HEK293 (cell line): ENCODE measurements around the gene PRSS8.

Experiments used
- HOXC10 ChIP-seq: sonication (generic); formaldehyde crosslinking; IDR thresholded peaks from 2 replicates; pipeline ENCODE4 v1.8.1; 2023; ENCODE audit warnings: mild to moderate bottlenecking, missing genetic modification reagents
- PRDM1 ChIP-seq: fragments of 450-650 bp; formaldehyde crosslinking; IDR thresholded peaks from 2 replicates; pipeline ENCODE4; 2016; ENCODE audit warnings: missing biosample characterization, missing genetic modification characterization
- PRDM6 ChIP-seq: fragments of 450-650 bp; formaldehyde crosslinking; IDR thresholded peaks from 2 replicates; pipeline ENCODE4 v1.5.1; 2017; ENCODE audit warnings: missing biosample characterization, missing genetic modification characterization
- REPIN1 ChIP-seq: fragments of 450-650 bp; formaldehyde crosslinking; IDR thresholded peaks from 2 replicates; pipeline ENCODE4 v1.5.1; 2017; ENCODE audit warnings: missing biosample characterization, missing genetic modification characterization, low read depth
- SP2 ChIP-seq: fragments of 450-650 bp; formaldehyde crosslinking; IDR thresholded peaks from 2 replicates; pipeline ENCODE4 v1.5.1; 2016; ENCODE audit warnings: missing biosample characterization, missing genetic modification characterization
- SP7 ChIP-seq: fragments of 450-650 bp; formaldehyde crosslinking; IDR thresholded peaks from 2 replicates; pipeline ENCODE4 v1.5.1; 2016; ENCODE audit warnings: missing biosample characterization, missing genetic modification characterization
- WT1 ChIP-seq: fragments of 450-650 bp; formaldehyde crosslinking; IDR thresholded peaks from 2 replicates; pipeline ENCODE4 v1.5.1; 2016; ENCODE audit warnings: missing biosample characterization, missing genetic modification characterization
- ZNF10 ChIP-seq: fragments of 450-650 bp; formaldehyde crosslinking; IDR thresholded peaks from 2 replicates; pipeline ENCODE4 v1.5.1; 2017; ENCODE audit warnings: missing biosample characterization, missing genetic modification characterization
- ZNF146 ChIP-seq: fragments of 450-650 bp; formaldehyde crosslinking; IDR thresholded peaks from 2 replicates; pipeline ENCODE4 v1.5.1; 2016; ENCODE audit warnings: missing biosample characterization, missing genetic modification characterization
- ZNF18 ChIP-seq: fragments of 450-650 bp; formaldehyde crosslinking; IDR thresholded peaks from 2 replicates; pipeline ENCODE4 v1.5.1; 2016; ENCODE audit warnings: missing biosample characterization, missing genetic modification characterization
- ZNF19 ChIP-seq: fragments of 450-650 bp; formaldehyde crosslinking; IDR thresholded peaks from 2 replicates; pipeline ENCODE4; 2016; ENCODE audit warnings: missing biosample characterization, missing genetic modification characterization, low read depth
- ZNF292 ChIP-seq: fragments of 450-650 bp; formaldehyde crosslinking; IDR thresholded peaks from 2 replicates; pipeline ENCODE4 v1.5.1; 2016; ENCODE audit warnings: low read depth, missing biosample characterization, missing genetic modification characterization, borderline replicate concordance
- ZNF404 ChIP-seq: fragments of 450-650 bp; formaldehyde crosslinking; IDR thresholded peaks from 2 replicates; pipeline ENCODE4 v1.5.1; 2017; ENCODE audit warnings: missing biosample characterization, missing genetic modification characterization
- ZNF423 ChIP-seq: fragments of 450-650 bp; formaldehyde crosslinking; IDR thresholded peaks from 2 replicates; pipeline ENCODE4 v1.5.1; 2016; ENCODE audit warnings: missing biosample characterization, missing genetic modification characterization
- ZNF426 ChIP-seq: fragments of 450-650 bp; formaldehyde crosslinking; IDR thresholded peaks from 2 replicates; pipeline ENCODE4 v1.5.1; 2017; ENCODE audit warnings: missing biosample characterization, missing genetic modification characterization, mild to moderate bottlenecking, inconsistent platforms, moderate library complexity
- ZNF488 ChIP-seq: fragments of 450-650 bp; formaldehyde crosslinking; IDR thresholded peaks from 2 replicates; pipeline ENCODE4 v1.5.1; 2016; ENCODE audit warnings: missing biosample characterization, missing genetic modification characterization
- ZNF510 ChIP-seq: fragments of 450-650 bp; formaldehyde crosslinking; IDR thresholded peaks from 2 replicates; pipeline ENCODE4 v1.5.1; 2018; ENCODE audit warnings: mild to moderate bottlenecking, missing genetic modification characterization, missing biosample characterization; ENCODE audit not compliant: insufficient replicate concordance
- ZNF600 ChIP-seq: fragments of 450-650 bp; formaldehyde crosslinking; IDR thresholded peaks from 2 replicates; pipeline ENCODE4 v1.5.1; 2016; ENCODE audit warnings: missing biosample characterization, missing genetic modification characterization
- ZNF610 ChIP-seq: fragments of 450-650 bp; formaldehyde crosslinking; IDR thresholded peaks from 2 replicates; pipeline ENCODE4 v1.5.1; 2016; ENCODE audit warnings: missing biosample characterization, missing genetic modification characterization, borderline replicate concordance
- ZNF654 ChIP-seq: fragments of 450-650 bp; formaldehyde crosslinking; IDR thresholded peaks from 2 replicates; pipeline ENCODE4 v1.5.1; 2016; ENCODE audit warnings: low read depth, missing biosample characterization, missing genetic modification characterization
- ZNF768 ChIP-seq: fragments of 450-650 bp; formaldehyde crosslinking; IDR thresholded peaks from 2 replicates; pipeline ENCODE4 v1.5.1; 2018; ENCODE audit warnings: missing biosample characterization, mild to moderate bottlenecking, missing genetic modification characterization
- ZNF843 ChIP-seq: fragments of 450-650 bp; formaldehyde crosslinking; IDR thresholded peaks from 2 replicates; pipeline ENCODE4 v1.5.1; 2016; ENCODE audit warnings: missing biosample characterization, missing genetic modification characterization
- TF ChIP-seq, protein P1 (sequence below): fragments of 450-650 bp; formaldehyde crosslinking; IDR thresholded peaks from 2 replicates; pipeline ENCODE4; 2016; ENCODE audit warnings: missing biosample characterization, missing genetic modification characterization
- TF ChIP-seq, protein P2 (sequence below): fragments of 450-650 bp; formaldehyde crosslinking; IDR thresholded peaks from 2 replicates; pipeline ENCODE4 v1.5.1; 2017; ENCODE audit warnings: missing biosample characterization, mild to moderate bottlenecking, missing genetic modification characterization, moderate library complexity
- TF ChIP-seq, protein P3 (sequence below): fragments of 450-650 bp; formaldehyde crosslinking; IDR thresholded peaks from 2 replicates; pipeline ENCODE4 v1.5.1; 2016; ENCODE audit warnings: missing biosample characterization, missing genetic modification characterization

PRSS8 gene

DNA sequence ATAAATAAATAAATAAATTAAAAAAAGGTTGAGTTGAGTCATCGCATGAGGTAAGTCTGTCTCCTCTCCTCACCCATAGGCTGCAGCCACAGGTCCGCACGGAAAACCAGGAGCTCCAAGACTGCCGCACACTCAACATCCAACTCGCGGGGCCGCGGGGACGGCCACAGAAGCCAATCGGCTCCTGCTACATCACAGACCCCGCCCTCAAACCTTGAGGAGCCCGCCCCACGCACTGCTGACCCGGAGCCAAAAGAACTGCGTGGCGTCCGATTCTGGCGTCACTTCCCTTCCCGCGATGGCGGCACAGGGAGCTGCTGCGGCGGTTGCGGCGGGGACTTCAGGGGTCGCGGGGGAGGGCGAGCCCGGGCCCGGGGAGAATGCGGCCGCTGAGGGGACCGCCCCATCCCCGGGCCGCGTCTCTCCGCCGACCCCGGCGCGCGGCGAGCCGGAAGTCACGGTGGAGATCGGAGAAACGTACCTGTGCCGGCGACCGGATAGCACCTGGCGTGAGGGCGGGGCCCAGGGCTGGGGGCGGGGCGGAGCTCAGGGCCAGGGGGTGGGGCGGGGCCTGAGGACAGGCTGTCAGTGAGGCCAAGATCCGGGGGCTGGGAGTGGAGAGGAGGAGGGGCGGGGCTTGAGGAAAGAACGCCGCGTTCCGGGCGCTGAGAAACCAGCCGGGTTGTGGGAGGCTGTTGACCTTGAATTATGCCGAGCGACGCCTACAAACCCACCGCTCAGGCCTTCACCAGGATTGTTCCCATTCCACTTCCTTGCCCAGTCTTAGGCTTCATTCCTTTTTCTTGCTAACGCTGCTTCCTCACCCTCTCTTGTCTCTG, 17.9 kb downstream of the PRSS8 start, which contains the start of gene KAT8 (continued):
- TF ChIP-seq, protein P1, sequence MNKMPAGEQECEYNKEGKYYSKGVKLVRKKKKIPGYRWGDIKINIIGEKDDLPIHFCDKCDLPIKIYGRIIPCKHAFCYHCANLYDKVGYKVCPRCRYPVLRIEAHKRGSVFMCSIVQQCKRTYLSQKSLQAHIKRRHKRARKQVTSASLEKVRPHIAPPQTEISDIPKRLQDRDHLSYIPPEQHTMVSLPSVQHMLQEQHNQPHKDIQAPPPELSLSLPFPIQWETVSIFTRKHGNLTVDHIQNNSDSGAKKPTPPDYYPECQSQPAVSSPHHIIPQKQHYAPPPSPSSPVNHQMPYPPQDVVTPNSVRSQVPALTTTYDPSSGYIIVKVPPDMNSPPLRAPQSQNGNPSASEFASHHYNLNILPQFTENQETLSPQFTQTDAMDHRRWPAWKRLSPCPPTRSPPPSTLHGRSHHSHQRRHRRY: no peak
- TF ChIP-seq ZNF654 (peak; percentile 37), ZNF404 (tag by site-specific recombination) (peak; percentile 62; the same call in 1 of the 2 replicates), ZNF426 (peak; percentile 91), ZNF18 (tag by site-specific recombination) (peak; percentile 52; the same call in 1 of the 2 replicates), PRDM1 (tag by site-specific recombination) (no peak), ZNF600 (tag by site-specific recombination) (no peak), ZNF423 (tag by site-specific recombination) (no peak), WT1 (tag by site-specific recombination) (no peak), ZNF768 (tag by site-specific recombination) (no peak), HOXC10 (CRISPR knock-in tag) (no peak), ZNF10 (no peak), ZNF843 (tag by site-specific recombination) (no peak), ZNF488 (tag by site-specific recombination) (no peak), PRDM6 (no peak), ZNF146 (no peak), ZNF19 (tag by site-specific recombination) (no peak; the same call in 1 of the 2 replicates), ZNF292 (tag by site-specific recombination) (0 out of 2 replicates have a peak, but pooled peaks have one; percentile 14), SP2 (tag by site-specific recombination) (peak; percentile 93), SP7 (tag by site-specific recombination) (no peak), REPIN1 (no peak), ZNF610 (tag by site-specific recombination) (no peak), ZNF510 (tag by site-specific recombination) (peak; percentile 74)
- TF ChIP-seq, protein P2, sequence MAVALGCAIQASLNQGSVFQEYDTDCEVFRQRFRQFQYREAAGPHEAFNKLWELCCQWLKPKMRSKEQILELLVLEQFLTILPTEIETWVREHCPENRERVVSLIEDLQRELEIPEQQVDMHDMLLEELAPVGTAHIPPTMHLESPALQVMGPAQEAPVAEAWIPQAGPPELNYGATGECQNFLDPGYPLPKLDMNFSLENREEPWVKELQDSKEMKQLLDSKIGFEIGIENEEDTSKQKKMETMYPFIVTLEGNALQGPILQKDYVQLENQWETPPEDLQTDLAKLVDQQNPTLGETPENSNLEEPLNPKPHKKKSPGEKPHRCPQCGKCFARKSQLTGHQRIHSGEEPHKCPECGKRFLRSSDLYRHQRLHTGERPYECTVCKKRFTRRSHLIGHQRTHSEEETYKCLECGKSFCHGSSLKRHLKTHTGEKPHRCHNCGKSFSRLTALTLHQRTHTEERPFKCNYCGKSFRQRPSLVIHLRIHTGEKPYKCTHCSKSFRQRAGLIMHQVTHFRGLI: no peak
- TF ChIP-seq, protein P3, sequence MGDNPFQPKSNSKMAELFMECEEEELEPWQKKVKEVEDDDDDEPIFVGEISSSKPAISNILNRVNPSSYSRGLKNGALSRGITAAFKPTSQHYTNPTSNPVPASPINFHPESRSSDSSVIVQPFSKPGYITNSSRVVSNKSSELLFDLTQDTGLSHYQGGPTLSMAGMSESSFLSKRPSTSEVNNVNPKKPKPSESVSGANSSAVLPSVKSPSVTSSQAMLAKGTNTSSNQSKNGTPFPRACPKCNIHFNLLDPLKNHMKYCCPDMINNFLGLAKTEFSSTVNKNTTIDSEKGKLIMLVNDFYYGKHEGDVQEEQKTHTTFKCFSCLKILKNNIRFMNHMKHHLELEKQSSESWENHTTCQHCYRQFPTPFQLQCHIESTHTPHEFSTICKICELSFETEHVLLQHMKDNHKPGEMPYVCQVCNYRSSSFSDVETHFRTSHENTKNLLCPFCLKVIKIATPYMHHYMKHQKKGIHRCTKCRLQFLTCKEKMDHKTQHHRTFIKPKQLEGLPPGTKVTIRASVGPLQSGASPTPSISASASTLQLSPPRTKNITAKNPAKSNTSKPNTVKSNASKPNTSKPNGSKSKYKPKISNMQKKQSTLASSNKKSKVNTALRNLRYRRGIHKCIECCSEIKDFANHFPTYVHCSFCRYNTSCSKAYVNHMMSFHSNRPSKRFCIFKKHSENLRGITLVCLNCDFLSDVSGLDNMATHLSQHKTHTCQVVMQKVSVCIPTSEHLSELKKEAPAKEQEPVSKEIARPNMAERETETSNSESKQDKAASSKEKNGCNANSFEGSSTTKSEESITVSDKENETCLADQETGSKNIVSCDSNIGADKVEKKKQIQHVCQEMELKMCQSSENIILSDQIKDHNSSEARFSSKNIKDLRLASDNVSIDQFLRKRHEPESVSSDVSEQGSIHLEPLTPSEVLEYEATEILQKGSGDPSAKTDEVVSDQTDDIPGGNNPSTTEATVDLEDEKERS (tag by site-specific recombination): no peak
